Measurements from ENCODE around the gene KLF16. TPM values are rescaled to one million over a fixed set of nuclear protein-coding genes. Genes with fewer than 3 reads are reported as not detected.

The KLF16 gene
- total and polyA plus RNA-seq, 2 experiments from 2014 or later = 4.6 to 11.0 TPM

DNA sequence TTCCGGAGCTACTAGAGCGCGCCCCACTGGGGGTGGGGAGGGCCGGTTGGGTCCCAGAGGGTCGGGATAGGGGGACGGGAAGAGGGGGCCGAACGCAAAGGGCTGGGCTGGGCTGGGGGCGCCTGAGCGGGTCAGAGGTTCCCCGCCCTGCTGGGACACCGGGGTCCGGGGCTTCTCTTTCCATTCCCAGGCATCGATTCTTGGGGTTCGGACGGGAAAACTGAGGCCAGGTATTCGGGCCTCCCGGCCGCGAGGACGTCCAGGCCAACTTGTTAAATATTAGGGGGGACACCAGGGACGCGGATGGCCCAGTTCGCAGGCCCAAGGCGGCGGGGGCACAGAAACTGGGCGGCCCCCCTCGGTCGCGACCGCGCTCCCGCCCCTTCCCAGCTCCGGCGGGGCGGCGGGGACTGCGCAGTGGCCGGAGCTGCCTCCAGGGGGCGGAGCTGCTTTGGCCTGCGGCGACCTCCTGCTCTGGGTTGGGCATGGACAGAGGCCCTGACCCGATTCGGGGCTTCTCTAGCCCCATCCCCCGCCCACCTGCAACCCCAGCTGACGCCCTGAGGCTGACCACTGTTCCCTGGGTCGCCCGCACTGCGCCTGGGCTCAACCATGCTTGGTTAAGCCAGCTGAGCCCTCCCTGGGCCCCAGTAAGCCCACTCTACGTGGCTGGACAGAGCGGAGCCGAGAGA lies 1.2 kb upstream of the KLF16 start:
- Histone ChIP-seq H3K79me2 (ENCODE audit: insufficient read depth) (peaks cover 52% of the 10 kb centered on the region), H3K9me2 (ENCODE audit: insufficient read depth) (no peaks in the 10 kb centered on the region), H3K36me3 (ENCODE audit: low read depth) (no peaks in the 10 kb centered on the region), H3K4me1 (ENCODE audit: insufficient read depth) (peaks cover 3% of the 10 kb centered on the region; the same call in 1 of the 2 replicates), H4K20me1 (ENCODE audit: insufficient read depth) (no peaks in the 10 kb centered on the region), H3K9me3 (ENCODE audit: low read depth) (no peaks in the 10 kb centered on the region), H3K9ac (peak overlapping the region; percentile 96), H3K27me3 (replicated peaks; ENCODE audit: insufficient read depth) (no peaks in the 10 kb centered on the region), H3K4me3 (peak overlapping the region; percentile 90), H2AFZ (peak overlapping the region; percentile 84), H3K4me2 (ENCODE audit: unreplicated experiment) (peak overlapping the region; percentile 87), H3F3A (ENCODE audit: insufficient read depth) (no peaks in the 10 kb centered on the region), H3K27ac (peak overlapping the region; percentile 92)
- WGBS, 2 experiments (ENCODE audit: low coverage in 1 of 2, low lambda C conversion rate in 2 of 2, missing lambda C conversion rate in 2 of 2) = 12 to 14% methylated on average over 32 to 42 of the region's 52 CpGs
- no peak for TF ChIP-seq EZH2 (IDR thresholded peaks at IDR 0.05; ENCODE audit: insufficient read depth, poor library complexity, severe bottlenecking)
- no peak for TF ChIP-seq EZH2phosphoT487 (IDR thresholded peaks at IDR 0.05; ENCODE audit: insufficient read depth, low read depth)
- in situ Hi-C loops (cut with MboI) = no loop called here
- DNase-seq = peak; percentile 81

DNA sequence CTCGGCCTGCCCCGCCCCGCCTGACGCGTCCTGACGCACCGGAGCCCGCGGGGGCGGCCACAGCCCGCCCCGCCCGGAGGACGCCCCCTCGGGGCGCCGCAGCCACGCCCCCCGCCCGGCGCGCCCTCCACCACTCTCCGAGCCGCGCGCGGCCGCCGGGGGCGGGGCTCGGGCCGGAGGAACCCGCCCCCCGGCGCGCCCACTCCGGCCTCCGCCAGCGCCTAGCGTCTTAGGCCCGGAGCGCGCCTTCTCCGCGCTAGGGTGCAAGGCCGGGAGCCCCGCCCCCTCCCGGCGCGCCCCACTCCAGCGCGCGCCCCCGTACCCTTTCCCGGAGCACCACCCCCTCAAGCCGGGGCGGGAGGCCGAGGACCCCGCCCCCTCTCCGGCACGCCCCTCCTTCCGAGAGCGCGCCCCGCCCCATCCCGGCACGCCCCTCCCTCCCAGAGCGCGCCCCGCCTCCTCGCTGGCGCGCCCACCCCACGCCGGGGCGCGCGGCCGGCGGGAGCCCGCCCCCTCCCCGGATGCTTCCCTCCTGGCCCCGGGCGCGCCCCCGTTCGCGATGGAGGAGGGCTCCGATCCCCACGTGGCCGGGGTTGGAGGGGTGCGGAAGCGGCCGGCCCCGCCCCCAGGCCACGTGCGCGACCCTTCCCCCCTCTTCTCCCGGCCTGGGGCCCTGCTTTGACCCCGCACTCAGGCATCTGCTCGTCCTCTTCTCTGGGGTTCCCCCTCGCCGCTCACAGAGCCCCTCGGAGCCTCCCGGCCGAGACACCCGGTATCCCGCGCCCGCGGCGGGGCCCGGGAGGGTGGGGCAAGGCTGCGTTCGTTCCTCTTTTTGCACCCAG lies 480 bp upstream of the KLF16 start:
- peaks cover 54% of the 10 kb centered on the region for H3K79me2 ChIP-seq (ENCODE audit: insufficient read depth)
- peak overlapping the region; percentile 96 for H3K9ac ChIP-seq
- no peaks in the 10 kb centered on the region for H3K9me2 ChIP-seq (ENCODE audit: insufficient read depth)
- H3K9me3 ChIP-seq (ENCODE audit: low read depth) = no peaks in the 10 kb centered on the region
- no peaks in the 10 kb centered on the region for H3F3A ChIP-seq (ENCODE audit: insufficient read depth)
- H3K27me3 ChIP-seq (replicated peaks; ENCODE audit: insufficient read depth) = no peaks in the 10 kb centered on the region
- peak overlapping the region; percentile 90 for H3K4me3 ChIP-seq
- DNase-seq = peak; percentile 97
- H3K27ac ChIP-seq = peak overlapping the region; percentile 92
- peak overlapping the region; percentile 84 for H2AFZ ChIP-seq
- H3K4me2 ChIP-seq (ENCODE audit: unreplicated experiment) = peak overlapping the region; percentile 87
- WGBS, 2 experiments (ENCODE audit: low coverage in 1 of 2, low lambda C conversion rate in 2 of 2, missing lambda C conversion rate in 2 of 2) = 1% methylated on average over 22 to 62 of the region's 115 CpGs
- H4K20me1 ChIP-seq (ENCODE audit: insufficient read depth) = no peaks in the 10 kb centered on the region
- TF ChIP-seq EZH2phosphoT487 (IDR thresholded peaks at IDR 0.05; ENCODE audit: insufficient read depth, low read depth) (no peak), EZH2 (IDR thresholded peaks at IDR 0.05; ENCODE audit: insufficient read depth, poor library complexity, severe bottlenecking) (no peak)
- no peaks in the 10 kb centered on the region for H3K36me3 ChIP-seq (ENCODE audit: low read depth)
- in situ Hi-C loops (cut with MboI) = no loop called here
- peaks cover 9% of the 10 kb centered on the region; the same call in 1 of the 2 replicates for H3K4me1 ChIP-seq (ENCODE audit: insufficient read depth)

DNA sequence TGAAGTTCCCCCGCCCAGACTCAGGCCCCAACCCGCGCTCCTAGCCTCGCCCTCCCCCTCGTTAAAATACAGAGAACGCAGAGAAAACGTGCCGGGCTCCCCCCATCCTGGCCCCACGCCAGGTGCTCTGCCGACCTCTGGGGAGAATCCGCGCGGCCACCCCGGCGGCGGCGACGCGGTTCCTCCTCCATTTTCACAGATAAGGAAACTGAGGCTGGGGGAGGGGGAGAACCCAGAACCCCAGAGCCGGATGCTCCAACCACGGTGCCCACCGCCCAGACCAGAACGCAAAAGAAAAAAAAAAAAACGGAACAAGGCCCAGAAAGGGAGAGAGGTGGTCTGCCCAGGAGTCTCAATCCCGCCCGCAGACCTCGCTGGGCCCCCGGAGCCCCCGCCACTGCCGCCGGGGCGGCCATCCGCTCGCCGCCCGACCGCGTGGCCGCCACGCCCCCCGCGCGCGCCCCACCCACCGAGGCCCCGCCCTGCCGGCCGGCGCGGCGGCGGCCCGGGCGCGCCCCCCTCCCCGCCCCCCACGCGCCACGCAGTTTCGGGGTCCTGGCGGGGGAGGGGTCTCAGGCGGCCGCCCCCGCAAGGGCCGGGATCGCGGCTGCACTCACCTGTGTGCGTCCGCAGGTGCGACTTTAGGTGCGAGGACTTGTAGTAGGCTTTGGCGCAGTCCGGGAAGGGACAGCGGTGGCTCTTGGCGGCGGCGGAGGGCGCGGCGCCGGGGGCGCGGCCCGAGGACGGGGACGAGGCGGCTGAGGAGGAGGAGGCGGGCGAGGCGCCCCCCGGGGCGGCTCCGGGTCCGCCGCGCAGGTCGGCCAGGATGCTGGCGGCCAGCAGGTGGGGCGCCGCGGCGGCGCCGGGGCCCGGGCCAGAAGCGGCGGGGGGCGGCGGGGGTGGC lies 703 bp downstream of the KLF16 start:
- WGBS, 2 experiments (ENCODE audit: low coverage in 1 of 2, low lambda C conversion rate in 2 of 2, missing lambda C conversion rate in 2 of 2) = 2% methylated on average over 55 to 78 of the region's 109 CpGs
- Histone ChIP-seq H3F3A (ENCODE audit: insufficient read depth) (no peaks in the 10 kb centered on the region), H2AFZ (no peak overlapping the region), H3K9me2 (ENCODE audit: insufficient read depth) (no peaks in the 10 kb centered on the region), H3K79me2 (ENCODE audit: insufficient read depth) (peaks cover 63% of the 10 kb centered on the region), H3K4me2 (ENCODE audit: unreplicated experiment) (peak overlapping the region; percentile 87), H3K27ac (peak overlapping the region; percentile 72), H3K4me3 (peak overlapping the region; percentile 91), H4K20me1 (ENCODE audit: insufficient read depth) (no peaks in the 10 kb centered on the region), H3K36me3 (ENCODE audit: low read depth) (no peaks in the 10 kb centered on the region), H3K27me3 (replicated peaks; ENCODE audit: insufficient read depth) (no peaks in the 10 kb centered on the region), H3K9me3 (ENCODE audit: low read depth) (no peaks in the 10 kb centered on the region), H3K4me1 (ENCODE audit: insufficient read depth) (peaks cover 13% of the 10 kb centered on the region), H3K9ac (peak overlapping the region; percentile 90)
- TF ChIP-seq EZH2 (IDR thresholded peaks at IDR 0.05; ENCODE audit: insufficient read depth, poor library complexity, severe bottlenecking) = no peak
- no peak for TF ChIP-seq EZH2phosphoT487 (IDR thresholded peaks at IDR 0.05; ENCODE audit: insufficient read depth, low read depth)
- peak; percentile 70 for DNase-seq
- in situ Hi-C loops (cut with MboI) = no loop called here

DNA sequence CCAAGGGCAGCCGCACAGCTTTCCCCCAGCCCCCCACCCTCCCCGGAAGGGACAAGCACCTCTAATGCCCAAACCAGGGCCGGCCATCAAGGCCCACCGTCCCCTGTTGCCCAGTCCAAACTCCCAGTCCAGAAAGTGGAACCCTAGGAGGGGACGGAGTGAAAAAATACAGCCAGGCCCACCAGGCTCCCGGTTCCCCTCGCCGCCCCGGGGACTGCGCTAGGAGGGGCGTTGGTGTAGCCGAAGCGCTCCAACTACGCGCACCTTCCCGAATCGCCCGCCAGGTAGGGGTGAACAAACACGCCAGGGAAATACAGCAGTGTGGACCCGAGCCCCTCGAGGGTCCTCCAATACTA lies 1.3 kb downstream of the KLF16 start:
- H3K9ac ChIP-seq = peak overlapping the region; percentile 90
- no peaks in the 10 kb centered on the region for H3K9me2 ChIP-seq (ENCODE audit: insufficient read depth)
- no peaks in the 10 kb centered on the region for H3K36me3 ChIP-seq (ENCODE audit: low read depth)
- TF ChIP-seq EZH2 (IDR thresholded peaks at IDR 0.05; ENCODE audit: insufficient read depth, poor library complexity, severe bottlenecking) (no peak), EZH2phosphoT487 (IDR thresholded peaks at IDR 0.05; ENCODE audit: insufficient read depth, low read depth) (no peak)
- in situ Hi-C loops (cut with MboI) = no loop called here
- H4K20me1 ChIP-seq (ENCODE audit: insufficient read depth) = no peaks in the 10 kb centered on the region
- peaks cover 65% of the 10 kb centered on the region for H3K79me2 ChIP-seq (ENCODE audit: insufficient read depth)
- H3K27me3 ChIP-seq (replicated peaks; ENCODE audit: insufficient read depth) = no peaks in the 10 kb centered on the region
- H2AFZ ChIP-seq = no peak overlapping the region
- no peaks in the 10 kb centered on the region for H3K9me3 ChIP-seq (ENCODE audit: low read depth)
- H3F3A ChIP-seq (ENCODE audit: insufficient read depth) = no peaks in the 10 kb centered on the region
- H3K27ac ChIP-seq = peak overlapping the region; percentile 72
- WGBS, 2 experiments (ENCODE audit: low coverage in 1 of 2, low lambda C conversion rate in 2 of 2, missing lambda C conversion rate in 2 of 2) = 2% methylated on average over 21 of the region's 21 CpGs
- H3K4me1 ChIP-seq (ENCODE audit: insufficient read depth) = peaks cover 16% of the 10 kb centered on the region
- no peak for DNase-seq
- H3K4me3 ChIP-seq = peak overlapping the region; percentile 91
- peak overlapping the region; percentile 87 for H3K4me2 ChIP-seq (ENCODE audit: unreplicated experiment)

Measured in GM23248 (cell line).